ENCODE data around the gene AKAP1. TPM values are rescaled to one million over a fixed set of nuclear protein-coding genes. Genes with fewer than 3 reads are reported as not detected.

AKAP1 gene
- total and polyA plus RNA-seq, 9 donors, result 20.0 to 45.2 (median 30.4) TPM

DNA sequence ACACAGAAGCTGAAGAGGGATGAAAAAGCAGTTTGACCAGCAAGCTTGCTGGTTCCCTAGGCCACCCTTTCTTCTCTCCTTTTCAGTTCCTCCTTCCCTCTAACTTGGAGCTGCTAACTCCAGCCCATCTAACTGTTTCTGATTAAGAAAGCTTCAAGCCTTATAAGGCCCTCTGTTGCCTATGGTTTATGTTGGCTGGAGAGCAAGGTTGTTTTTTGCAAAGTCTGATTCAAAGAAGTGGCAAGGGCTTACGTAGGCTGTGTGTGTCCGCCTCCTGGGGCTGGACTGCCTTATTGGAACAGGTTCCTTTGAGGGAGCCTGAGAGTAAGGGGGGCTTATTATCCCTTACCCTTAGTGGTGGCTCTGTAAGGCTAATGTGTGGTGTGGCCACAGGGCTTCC is 7.1 kb downstream of the AKAP1 start:
- TF ChIP-seq POLR2A (IDR thresholded peaks at IDR 0.05) (no peak), EP300 (IDR thresholded peaks at IDR 0.05) (peak; percentile 2)
- TF ChIP-seq, protein P1, sequence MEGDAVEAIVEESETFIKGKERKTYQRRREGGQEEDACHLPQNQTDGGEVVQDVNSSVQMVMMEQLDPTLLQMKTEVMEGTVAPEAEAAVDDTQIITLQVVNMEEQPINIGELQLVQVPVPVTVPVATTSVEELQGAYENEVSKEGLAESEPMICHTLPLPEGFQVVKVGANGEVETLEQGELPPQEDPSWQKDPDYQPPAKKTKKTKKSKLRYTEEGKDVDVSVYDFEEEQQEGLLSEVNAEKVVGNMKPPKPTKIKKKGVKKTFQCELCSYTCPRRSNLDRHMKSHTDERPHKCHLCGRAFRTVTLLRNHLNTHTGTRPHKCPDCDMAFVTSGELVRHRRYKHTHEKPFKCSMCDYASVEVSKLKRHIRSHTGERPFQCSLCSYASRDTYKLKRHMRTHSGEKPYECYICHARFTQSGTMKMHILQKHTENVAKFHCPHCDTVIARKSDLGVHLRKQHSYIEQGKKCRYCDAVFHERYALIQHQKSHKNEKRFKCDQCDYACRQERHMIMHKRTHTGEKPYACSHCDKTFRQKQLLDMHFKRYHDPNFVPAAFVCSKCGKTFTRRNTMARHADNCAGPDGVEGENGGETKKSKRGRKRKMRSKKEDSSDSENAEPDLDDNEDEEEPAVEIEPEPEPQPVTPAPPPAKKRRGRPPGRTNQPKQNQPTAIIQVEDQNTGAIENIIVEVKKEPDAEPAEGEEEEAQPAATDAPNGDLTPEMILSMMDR (IDR thresholded peaks at IDR 0.05), result no peak
- WGBS, 3 donors, result 19 to 36% (median 25%) methylated on average over 2 of the region's 2 CpGs
- Histone ChIP-seq H3K4me3 (no peak overlapping the region), H3K36me3 (no peaks in the 10 kb centered on the region), H3K27me3 (no peaks in the 10 kb centered on the region), H3K27ac (peak overlapping the region in 1 of 2 donors; percentile 56), H3K9me3 (no peaks in the 10 kb centered on the region), H3K4me1 (ENCODE audit: insufficient read depth) (peaks cover 14% of the 10 kb centered on the region)
- DNase-seq, result no peak
- intact Hi-C loops (cut with DNase I), result no loop called here

DNA sequence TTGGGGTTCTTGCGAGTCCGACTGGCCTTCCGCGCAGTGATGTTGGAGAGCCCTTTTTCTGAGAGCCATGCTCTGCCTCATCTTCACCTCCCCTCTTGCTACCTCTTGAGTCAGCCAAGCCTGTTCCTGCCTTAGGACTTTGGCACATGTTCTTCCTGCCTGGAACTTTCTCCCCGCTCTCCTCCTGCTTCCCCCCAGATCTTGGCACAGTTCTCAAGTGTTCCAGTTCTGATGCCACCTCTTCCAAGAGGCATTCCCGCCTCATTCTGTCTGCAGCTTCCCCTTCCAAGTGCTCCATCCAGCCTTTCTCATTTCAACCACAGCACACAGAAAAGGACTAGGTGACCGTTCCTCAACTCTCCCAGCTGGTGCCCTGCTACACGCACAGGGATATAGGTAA is 7.7 kb downstream of the AKAP1 start:
- H3K4me3 ChIP-seq, result no peak overlapping the region
- no peaks in the 10 kb centered on the region for H3K36me3 ChIP-seq
- peak overlapping the region in 1 of 2 donors; percentile 56 for H3K27ac ChIP-seq
- H3K4me1 ChIP-seq (ENCODE audit: insufficient read depth), result peaks cover 14% of the 10 kb centered on the region
- DNase-seq, result no peak
- WGBS, 3 donors, result 80 to 92% (median 92%) methylated on average over 8 of the region's 8 CpGs
- intact Hi-C loops (cut with DNase I), result no loop called here
- no peaks in the 10 kb centered on the region for H3K9me3 ChIP-seq
- TF ChIP-seq, protein P1 (IDR thresholded peaks at IDR 0.05), result no peak
- no peak for TF ChIP-seq POLR2A (IDR thresholded peaks at IDR 0.05)
- no peak for TF ChIP-seq EP300 (IDR thresholded peaks at IDR 0.05)
- no peaks in the 10 kb centered on the region for H3K27me3 ChIP-seq

DNA sequence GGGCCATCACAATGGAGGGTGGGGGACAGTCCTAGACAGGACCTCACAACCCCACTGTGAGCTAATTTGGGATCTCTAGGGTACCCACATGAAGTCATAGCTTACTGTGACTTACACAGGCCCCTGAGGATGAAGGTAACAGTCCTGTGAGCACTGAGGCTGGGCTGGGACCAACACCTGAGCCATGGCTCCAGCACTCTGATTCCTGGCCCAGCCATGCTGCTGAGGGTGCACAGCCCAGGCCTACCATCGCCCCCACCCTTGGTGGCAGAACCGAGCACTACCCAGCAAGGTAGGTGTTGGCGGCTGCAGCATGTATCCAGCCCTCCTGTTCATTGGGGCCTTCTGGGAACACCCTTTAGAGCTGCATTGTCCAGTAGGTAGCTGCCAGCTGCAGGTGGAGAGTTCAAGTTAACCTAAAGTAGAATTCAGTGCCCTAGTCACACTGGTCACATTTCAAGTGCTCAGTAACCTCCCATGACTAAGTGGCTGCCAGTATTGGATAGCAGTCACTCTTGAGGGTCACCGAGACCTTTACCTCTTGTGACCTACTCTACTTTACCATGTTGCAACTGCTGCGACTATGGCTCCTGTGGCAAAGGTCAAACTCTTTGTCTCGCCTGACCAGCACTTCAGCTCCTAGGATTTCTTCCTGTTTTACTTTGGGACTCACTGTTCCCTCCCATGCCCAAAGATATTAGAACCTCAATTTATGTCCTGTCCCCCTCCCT is 11.6 kb downstream of the AKAP1 start:
- 94 to 96% (median 96%) methylated on average over 6 of the region's 6 CpGs for WGBS, 3 donors
- H3K27ac ChIP-seq, result no peak overlapping the region
- DNase-seq, result no peak

DNA sequence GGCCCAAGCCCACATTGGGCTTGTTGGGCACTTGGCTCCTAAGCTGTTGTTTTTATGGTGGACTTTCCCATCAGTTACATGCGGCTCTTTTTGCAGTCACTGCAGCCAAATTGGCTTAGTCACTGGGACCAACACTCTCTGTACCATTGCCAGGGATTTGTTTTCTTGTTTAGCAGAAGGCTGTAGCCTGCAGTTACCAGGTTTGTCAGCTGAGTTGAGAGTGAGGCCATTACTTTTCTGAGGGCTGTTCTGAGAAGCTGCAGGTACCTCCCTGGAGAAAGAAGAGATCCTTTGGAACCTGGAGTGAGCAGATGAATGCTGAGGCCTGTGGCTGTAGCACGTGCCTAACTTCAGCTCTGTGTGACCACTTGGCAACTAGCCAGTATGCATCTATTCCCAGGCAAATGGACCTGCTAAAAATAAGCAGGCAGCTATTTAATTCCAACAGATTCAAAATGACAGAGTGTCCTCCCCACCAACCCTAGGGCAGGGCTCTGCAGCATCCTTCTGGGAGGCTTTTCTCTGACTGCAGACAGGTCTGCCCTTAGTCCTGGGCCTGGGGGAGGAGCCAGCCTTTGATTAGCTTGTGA is 12.9 kb downstream of the AKAP1 start:
- peaks cover 10% of the 10 kb centered on the region for H3K4me1 ChIP-seq (ENCODE audit: insufficient read depth)
- no peaks in the 10 kb centered on the region for H3K36me3 ChIP-seq
- intact Hi-C loops (cut with DNase I), result no loop called here
- H3K27ac ChIP-seq, result peak overlapping the region in 1 of 2 donors; percentile 54
- DNase-seq, result peak in 2 of 5 donors; percentile 33 to 51
- 9 to 11% (median 10%) methylated on average over 2 of the region's 2 CpGs for WGBS, 3 donors
- H3K9me3 ChIP-seq, result no peaks in the 10 kb centered on the region
- H3K4me3 ChIP-seq, result no peak overlapping the region
- TF ChIP-seq, protein P1 (IDR thresholded peaks at IDR 0.05), result no peak
- no peak for TF ChIP-seq EP300 (IDR thresholded peaks at IDR 0.05)
- TF ChIP-seq POLR2A (IDR thresholded peaks at IDR 0.05), result no peak
- no peaks in the 10 kb centered on the region for H3K27me3 ChIP-seq

More for the DNA sequence above, 11.6 kb downstream of the AKAP1 start:
- TF ChIP-seq POLR2A (IDR thresholded peaks at IDR 0.05), result no peak
- TF ChIP-seq, protein P1 (IDR thresholded peaks at IDR 0.05), result no peak
- TF ChIP-seq EP300 (IDR thresholded peaks at IDR 0.05), result no peak
- Histone ChIP-seq H3K4me1 (ENCODE audit: insufficient read depth) (peaks cover 13% of the 10 kb centered on the region), H3K9me3 (no peaks in the 10 kb centered on the region), H3K36me3 (no peaks in the 10 kb centered on the region), H3K4me3 (no peak overlapping the region), H3K27me3 (no peaks in the 10 kb centered on the region)
- intact Hi-C loops (cut with DNase I), result no loop called here

All from ovary (tissue), 9 donors.